Endothelial cell of umbilical vein (primary cell): Measurements from ENCODE around the gene SLAMF8. TPM values are rescaled to one million over a fixed set of nuclear protein-coding genes. Genes with fewer than 3 reads are reported as not detected.

ENCODE experiments used
- BruUV-seq: library from RNA; stranded (reverse); fragments of 400-500 nt; replicated peaks from 2 replicates; lab custom pipeline; 2021; lab: Mats Ljungman, UMichigan
- CTCF ChIA-PET: fragments of 300-600, 350-600 bp; sonication (Branson Sonifier 250); formaldehyde crosslinking; loops from one replicate; lab custom pipeline; 2021; ENCODE audit warnings: antibody characterized with exemption, inconsistent platforms; lab: Charles Lee
- POLR2A ChIA-PET: fragments of 300-600, 350-600 bp; sonication (Branson Sonifier 250); formaldehyde crosslinking; loops from one replicate; lab custom pipeline; 2021; ENCODE audit warnings: antibody characterized with exemption, inconsistent platforms; lab: Charles Lee
- DNase-seq: peaks from one replicate; pipeline ENCODE4 v3.0.0-alpha.2; 2011; ENCODE audit warnings: low read depth, low spot score
- FAIRE-seq: peaks from 2 replicates; lab custom pipeline; 2011; peaks lifted over from hg19 to GRCh38; lab: Jason Lieb, UNC
- H2AFZ ChIP-seq: 2 replicates; pipeline ENCODE4 v1.6.0; 2012; ENCODE audit warnings: low read depth, low read length, control low read depth, inconsistent platforms
- H3K27ac ChIP-seq: 2 replicates; pipeline ENCODE4 v1.5.1; 2011; ENCODE audit warnings: low read depth, mild to moderate bottlenecking, control low read depth, low read length, moderate library complexity; ENCODE audit not compliant: insufficient read depth
- H3K27me3 ChIP-seq, 2 experiments: 2 replicates each; pipeline versions ENCODE4 v1.6.0 to v1.6.1; 2011; ENCODE audit warnings: low read length in 2 of 2, mixed read lengths in 1 of 2; ENCODE audit not compliant: control insufficient read depth in 2 of 2, insufficient read depth in 2 of 2
- H3K36me3 ChIP-seq, 2 experiments: 2 replicates in 1 of 2; 3 replicates in 1 of 2; pipeline ENCODE4 v1.5.1; 2011; ENCODE audit warnings: low read length in 2 of 2, mild to moderate bottlenecking in 1 of 2, moderate library complexity in 1 of 2; ENCODE audit not compliant: control insufficient read depth in 2 of 2, insufficient read depth in 2 of 2; ENCODE audit errors: extremely low read depth in 1 of 2
- H3K4me1 ChIP-seq: 3 replicates; pipeline ENCODE4 v1.5.1; 2011; ENCODE audit warnings: mild to moderate bottlenecking, low read length; ENCODE audit not compliant: control insufficient read depth, insufficient read depth; ENCODE audit errors: extremely low read depth
- H3K4me2 ChIP-seq: 2 replicates; pipeline ENCODE4 v1.6.1; 2011; ENCODE audit warnings: low read length, control low read depth, mixed read lengths; ENCODE audit not compliant: insufficient read depth
- H3K4me3 ChIP-seq, 3 experiments: fragments of 200-600 bp in 1 of 3; sonication (generic), shearing (Covaris generic) in 1 of 3; replicated peaks in 1 of 3; 2 replicates each; pipeline ENCODE4 v1.5.1; 2011 to 2016; ENCODE audit warnings: control low read depth in 3 of 3, low read length in 3 of 3, mild to moderate bottlenecking in 2 of 3, inconsistent platforms in 1 of 3, low read depth in 1 of 3, moderate library complexity in 1 of 3; ENCODE audit not compliant: insufficient read depth in 1 of 3
- H3K79me2 ChIP-seq: 2 replicates; pipeline ENCODE4 v1.6.0; 2012; ENCODE audit warnings: low read length, inconsistent platforms; ENCODE audit not compliant: control insufficient read depth, insufficient read depth
- H3K9ac ChIP-seq: replicated peaks from 2 replicates; pipeline ENCODE3; 2011; ENCODE audit warnings: low read length, control low read depth; ENCODE audit not compliant: insufficient read depth; ENCODE audit errors: extremely low read depth
- H3K9me1 ChIP-seq: replicated peaks from 3 replicates; pipeline ENCODE4 v1.6.0; 2011; ENCODE audit warnings: mild to moderate bottlenecking, low read length; ENCODE audit not compliant: control insufficient read depth, insufficient read depth; ENCODE audit errors: extremely low read depth
- H3K9me3 ChIP-seq: replicated peaks from 2 replicates; pipeline ENCODE4 v1.5.1; 2012; ENCODE audit warnings: low read length, inconsistent platforms; ENCODE audit not compliant: control insufficient read depth, insufficient read depth
- H4K20me1 ChIP-seq: replicated peaks from 2 replicates; pipeline ENCODE3; 2011; ENCODE audit warnings: mild to moderate bottlenecking, low read length; ENCODE audit not compliant: control insufficient read depth, insufficient read depth; ENCODE audit errors: extremely low read depth
- EZH2 ChIP-seq: IDR thresholded peaks from 2 replicates; pipeline ENCODE4 v1.6.1; 2012; ENCODE audit warnings: borderline replicate concordance, low read depth, mild to moderate bottlenecking, moderate library complexity, low read length, inconsistent platforms; ENCODE audit not compliant: severe bottlenecking
- FOS ChIP-seq: IDR thresholded peaks from 2 replicates; pipeline ENCODE4 v1.6.1; 2011; ENCODE audit warnings: mild to moderate bottlenecking, low read length, moderate library complexity, borderline replicate concordance; ENCODE audit not compliant: insufficient read depth
- GATA2 ChIP-seq: IDR thresholded peaks from 2 replicates; pipeline ENCODE4 v1.7.0; 2011; ENCODE audit warnings: low read depth, mild to moderate bottlenecking, moderate library complexity, mixed read lengths, low read length; ENCODE audit not compliant: insufficient read length, insufficient read depth
- JUN ChIP-seq: IDR thresholded peaks from 2 replicates; pipeline ENCODE4 v1.6.1; 2011; ENCODE audit warnings: borderline replicate concordance, low read depth; ENCODE audit not compliant: insufficient read length, insufficient read depth
- MAX ChIP-seq: IDR thresholded peaks from 2 replicates; pipeline ENCODE4 v1.6.1; 2011; ENCODE audit not compliant: insufficient read depth, insufficient read length
- MYC ChIP-seq: IDR thresholded peaks from one replicate; pipeline ENCODE4 v1.6.1; 2011; ENCODE audit warnings: mild to moderate bottlenecking, low read depth, low read length
- POLR2A ChIP-seq: IDR thresholded peaks from 2 replicates; pipeline ENCODE4 v1.6.1; 2012; ENCODE audit warnings: low read depth, mild to moderate bottlenecking, control low read depth, low read length
- POLR2AphosphoS5 ChIP-seq: IDR thresholded peaks from 2 replicates; pipeline ENCODE4 v1.6.1; 2012; ENCODE audit warnings: low read depth, mild to moderate bottlenecking, control low read depth, low read length, moderate library complexity; ENCODE audit not compliant: insufficient read depth
- dilution Hi-C: fragments of 300-500 bp; cut with MboI; formaldehyde crosslinking; loops from one replicate; pipeline ENCODE4 v1.15.0; 2019; ENCODE audit warnings: low sequenced_read_pairs; ENCODE audit not compliant: extremely low pct_ligation_motif_present
- intact Hi-C: fragments of 100-400 bp; cut with micrococcal nuclease; formaldehyde crosslinking; loops from one replicate; pipeline ENCODE4 v1.10.0; 2022
- polyA plus RNA-seq, 4 experiments: library from polyadenylated mRNA; depleted of rRNA in 3 of 4; stranded (reverse) in 3 of 4; unstranded in 1 of 4; fragments of >200 nt; gene quantifications; 2 replicates each; pipeline versions ENCODE4 v1.2.1 to v1.2.3, GENCODE V29; 2011 to 2012; ENCODE audit warnings: missing spikeins in 1 of 4
- total RNA-seq: library from RNA; stranded (reverse); gene quantifications from 2 replicates; pipeline ENCODE4 v1.2.3, GENCODE V29; 2021
- TF ChIP-seq, protein P1 (sequence below), 2 donors: IDR thresholded peaks; 1 replicate in 1 of 2; 2 replicates in 1 of 2; pipeline ENCODE4 v1.5.1; 2011; ENCODE audit warnings: low read length in 2 of 2, mild to moderate bottlenecking in 2 of 2, moderate library complexity in 2 of 2, control low read depth in 1 of 2, inconsistent platforms in 1 of 2, low read depth in 1 of 2; ENCODE audit not compliant: insufficient read depth in 1 of 2; ENCODE audit errors: extremely low read depth in 1 of 2

Gene SLAMF8
- total and polyA plus RNA-seq, 2 donors (not counting 3 experiments of a cell fraction or from before 2014, with no cell fraction given): not detected

DNA sequence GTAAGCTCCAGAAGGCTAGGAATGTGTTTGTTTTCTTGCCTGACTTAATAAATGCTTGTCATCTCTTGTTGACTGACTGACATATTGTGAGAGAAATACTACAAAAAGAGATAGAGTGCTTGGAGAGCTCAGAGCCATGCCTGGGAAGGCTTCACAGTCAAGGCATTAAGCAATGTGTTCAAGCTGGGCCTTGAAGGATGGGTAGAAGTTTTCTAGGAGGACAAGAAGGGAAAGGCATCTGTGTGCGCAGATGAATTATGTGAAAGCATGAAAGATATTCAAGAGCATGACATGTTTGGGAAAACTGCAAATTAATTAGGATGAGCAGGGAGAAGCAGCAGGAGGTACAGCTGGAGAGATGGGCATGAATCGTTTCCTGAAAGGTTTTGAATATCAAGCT, 5.6 kb downstream of the SLAMF8 start:
- no peak for DNase-seq
- Histone ChIP-seq H2AFZ (no peak overlapping the region), H3K4me3 (no peak overlapping the region), H3K36me3 (no peaks in the 10 kb centered on the region), H3K27ac (no peak overlapping the region), H4K20me1 (no peaks in the 10 kb centered on the region), H3K79me2 (no peaks in the 10 kb centered on the region), H3K9me1 (no peaks in the 10 kb centered on the region), H3K4me2 (no peak overlapping the region), H3K9ac (no peak overlapping the region), H3K27me3 (no peaks in the 10 kb centered on the region), H3K4me1 (no peaks in the 10 kb centered on the region), H3K9me3 (no peaks in the 10 kb centered on the region)
- FAIRE-seq: no peak
- ChIA-PET POLR2A (no interaction called here), CTCF (interaction anchor here (0.7 to 9.0 kb wide), 9 partner anchors 10 to 700 kb away, joined by 3 to 71 read pairs (median 4); partner anchors contain the start of gene DUSP23)
- dilution Hi-C loops (no loop called here), intact Hi-C loops (no loop called here)
- BruUV-seq: no TSS peak
- TF ChIP-seq FOS: no peak
- TF ChIP-seq EZH2: no peak
- no peak for TF ChIP-seq POLR2A
- no peak for TF ChIP-seq JUN
- TF ChIP-seq GATA2: no peak

DNA sequence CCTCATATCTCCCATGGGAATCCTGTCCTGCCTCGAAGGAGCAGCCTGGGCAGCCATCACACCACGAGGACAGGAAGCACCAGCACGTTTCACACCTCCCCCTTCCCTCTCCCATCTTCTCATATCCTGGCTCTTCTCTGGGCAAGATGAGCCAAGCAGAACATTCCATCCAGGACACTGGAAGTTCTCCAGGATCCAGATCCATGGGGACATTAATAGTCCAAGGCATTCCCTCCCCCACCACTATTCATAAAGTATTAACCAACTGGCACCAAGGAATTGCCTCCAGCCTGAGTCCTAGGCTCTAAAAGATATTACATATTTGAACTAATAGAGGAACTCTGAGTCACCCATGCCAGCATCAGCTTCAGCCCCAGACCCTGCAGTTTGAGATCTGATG, 8.7 kb downstream of the SLAMF8 start:
- TF ChIP-seq POLR2AphosphoS5 (no peak), MYC (no peak), FOS (no peak), GATA2 (no peak), JUN (no peak), MAX (no peak)
- TF ChIP-seq, protein P1, sequence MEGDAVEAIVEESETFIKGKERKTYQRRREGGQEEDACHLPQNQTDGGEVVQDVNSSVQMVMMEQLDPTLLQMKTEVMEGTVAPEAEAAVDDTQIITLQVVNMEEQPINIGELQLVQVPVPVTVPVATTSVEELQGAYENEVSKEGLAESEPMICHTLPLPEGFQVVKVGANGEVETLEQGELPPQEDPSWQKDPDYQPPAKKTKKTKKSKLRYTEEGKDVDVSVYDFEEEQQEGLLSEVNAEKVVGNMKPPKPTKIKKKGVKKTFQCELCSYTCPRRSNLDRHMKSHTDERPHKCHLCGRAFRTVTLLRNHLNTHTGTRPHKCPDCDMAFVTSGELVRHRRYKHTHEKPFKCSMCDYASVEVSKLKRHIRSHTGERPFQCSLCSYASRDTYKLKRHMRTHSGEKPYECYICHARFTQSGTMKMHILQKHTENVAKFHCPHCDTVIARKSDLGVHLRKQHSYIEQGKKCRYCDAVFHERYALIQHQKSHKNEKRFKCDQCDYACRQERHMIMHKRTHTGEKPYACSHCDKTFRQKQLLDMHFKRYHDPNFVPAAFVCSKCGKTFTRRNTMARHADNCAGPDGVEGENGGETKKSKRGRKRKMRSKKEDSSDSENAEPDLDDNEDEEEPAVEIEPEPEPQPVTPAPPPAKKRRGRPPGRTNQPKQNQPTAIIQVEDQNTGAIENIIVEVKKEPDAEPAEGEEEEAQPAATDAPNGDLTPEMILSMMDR (IDR thresholded peaks at IDR 0.05; ENCODE audit: extremely low read depth in 1 of 2, insufficient read depth in 1 of 2, low read depth in 1 of 2, low read length in 2 of 2): no peak
- DNase-seq: no peak
- H3K4me1 ChIP-seq: no peaks in the 10 kb centered on the region
- no peaks in the 10 kb centered on the region for H3K9me3 ChIP-seq
- intact Hi-C loops: no loop called here
- no peak overlapping the region for H3K4me2 ChIP-seq
- BruUV-seq: no TSS peak
- no peaks in the 10 kb centered on the region for H3K27me3 ChIP-seq
- CTCF ChIA-PET: interaction anchor here (1.3 to 2.0 kb wide), 4 partner anchors 36 to 173 kb away, joined by 5 to 57 read pairs (median 6); no protein-coding TSS in a partner anchor
- H3K9ac ChIP-seq: no peak overlapping the region
- dilution Hi-C loops: no loop called here
- H3K27ac ChIP-seq: no peak overlapping the region
- no peak overlapping the region for H3K4me3 ChIP-seq
- H2AFZ ChIP-seq: no peak overlapping the region
- POLR2A ChIA-PET: no interaction called here
- H4K20me1 ChIP-seq: no peaks in the 10 kb centered on the region
- FAIRE-seq: no peak
- H3K36me3 ChIP-seq: no peaks in the 10 kb centered on the region
- no peaks in the 10 kb centered on the region for H3K79me2 ChIP-seq
- H3K9me1 ChIP-seq: no peaks in the 10 kb centered on the region
